ENCODE data around the gene HERC3. TPM values are rescaled to one million over a fixed set of nuclear protein-coding genes. Genes with fewer than 3 reads are reported as not detected.

Gene HERC3
- total RNA-seq, 4 donors from 2014 or later, result 45.0 to 60.7 (median 51.9) TPM

DNA sequence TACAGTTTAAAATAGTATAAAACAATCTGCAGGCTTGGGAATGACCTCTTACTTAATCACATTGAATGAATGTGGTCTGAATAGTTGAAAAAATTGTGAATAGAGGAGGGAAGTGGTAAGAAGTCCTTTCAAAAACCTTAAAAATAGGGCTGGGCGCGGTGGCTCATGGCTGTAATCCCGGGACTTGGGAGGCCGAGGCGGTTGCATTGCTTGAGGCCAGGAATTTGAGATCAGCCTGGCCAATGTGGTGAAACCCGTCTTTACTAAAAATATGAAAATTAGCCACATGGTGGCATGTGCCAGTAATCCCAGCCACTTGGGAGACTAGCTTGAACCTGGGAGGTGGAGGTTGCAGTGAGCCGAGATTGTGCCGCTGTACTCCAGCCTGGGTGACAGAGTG, 36.5 kb downstream of the HERC3 start:
- 96 to 98% methylated on average over 8 of the region's 8 CpGs for WGBS, 2 donors (ENCODE audit: low coverage in 1 of 2)
- no peak overlapping the region for H3K4me3 ChIP-seq
- H3K27me3 ChIP-seq, result no peaks in the 10 kb centered on the region
- H3K9me3 ChIP-seq, result peaks cover 0 to 5% (median 0%) of the 10 kb centered on the region in 3 donors
- no peak for ATAC-seq
- TF ChIP-seq EP300 (IDR thresholded peaks at IDR 0.05), result no peak
- TF ChIP-seq, protein P1, sequence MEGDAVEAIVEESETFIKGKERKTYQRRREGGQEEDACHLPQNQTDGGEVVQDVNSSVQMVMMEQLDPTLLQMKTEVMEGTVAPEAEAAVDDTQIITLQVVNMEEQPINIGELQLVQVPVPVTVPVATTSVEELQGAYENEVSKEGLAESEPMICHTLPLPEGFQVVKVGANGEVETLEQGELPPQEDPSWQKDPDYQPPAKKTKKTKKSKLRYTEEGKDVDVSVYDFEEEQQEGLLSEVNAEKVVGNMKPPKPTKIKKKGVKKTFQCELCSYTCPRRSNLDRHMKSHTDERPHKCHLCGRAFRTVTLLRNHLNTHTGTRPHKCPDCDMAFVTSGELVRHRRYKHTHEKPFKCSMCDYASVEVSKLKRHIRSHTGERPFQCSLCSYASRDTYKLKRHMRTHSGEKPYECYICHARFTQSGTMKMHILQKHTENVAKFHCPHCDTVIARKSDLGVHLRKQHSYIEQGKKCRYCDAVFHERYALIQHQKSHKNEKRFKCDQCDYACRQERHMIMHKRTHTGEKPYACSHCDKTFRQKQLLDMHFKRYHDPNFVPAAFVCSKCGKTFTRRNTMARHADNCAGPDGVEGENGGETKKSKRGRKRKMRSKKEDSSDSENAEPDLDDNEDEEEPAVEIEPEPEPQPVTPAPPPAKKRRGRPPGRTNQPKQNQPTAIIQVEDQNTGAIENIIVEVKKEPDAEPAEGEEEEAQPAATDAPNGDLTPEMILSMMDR (IDR thresholded peaks at IDR 0.05), result no peak
- TF ChIP-seq POLR2AphosphoS5 (IDR thresholded peaks at IDR 0.05), result no peak
- no peak for TF ChIP-seq POLR2A (IDR thresholded peaks at IDR 0.05)
- peaks cover 0 to 19% (median 0%) of the 10 kb centered on the region in 3 donors for H3K4me1 ChIP-seq
- no peak overlapping the region for H3K27ac ChIP-seq
- peaks cover 0 to 4% of the 10 kb centered on the region in 2 donors for H3K36me3 ChIP-seq

GRCh38 chr4:88629826-88630225, 37.5 kb downstream of the HERC3 start:
- H3K36me3 ChIP-seq, result no peaks in the 10 kb centered on the region
- TF ChIP-seq, protein P1 (IDR thresholded peaks at IDR 0.05), result no peak
- TF ChIP-seq POLR2AphosphoS5 (IDR thresholded peaks at IDR 0.05), result no peak
- no peak for TF ChIP-seq EP300 (IDR thresholded peaks at IDR 0.05)
- no peak for TF ChIP-seq POLR2A (IDR thresholded peaks at IDR 0.05)
- H3K27ac ChIP-seq, result no peak overlapping the region
- peaks cover 0 to 19% (median 0%) of the 10 kb centered on the region in 3 donors for H3K4me1 ChIP-seq
- no peak for ATAC-seq
- H3K4me3 ChIP-seq, result no peak overlapping the region
- no peaks in the 10 kb centered on the region for H3K9me3 ChIP-seq
- H3K27me3 ChIP-seq, result no peaks in the 10 kb centered on the region

DNA sequence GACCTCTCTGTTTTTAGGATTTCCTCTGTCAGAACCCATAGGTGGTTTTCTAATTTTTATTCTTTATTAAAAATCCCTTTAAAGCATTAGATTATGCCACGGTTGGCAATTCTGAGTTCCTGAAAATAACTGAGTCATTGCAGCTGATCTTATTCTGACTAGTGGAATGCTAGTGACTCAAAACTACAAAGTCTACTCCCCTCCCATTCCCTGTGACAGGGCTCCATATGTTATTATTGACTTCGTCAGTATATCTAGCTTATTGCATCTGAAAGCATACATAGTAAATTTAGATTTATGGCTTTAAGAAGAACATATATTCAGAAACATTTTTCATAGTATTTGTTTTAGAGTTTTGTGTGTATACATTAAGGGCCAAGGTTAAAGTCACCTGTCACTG, 38.5 kb downstream of the HERC3 start:
- ATAC-seq, result no peak
- no peaks in the 10 kb centered on the region for H3K9me3 ChIP-seq
- no peak overlapping the region for H3K27ac ChIP-seq
- no peak overlapping the region for H3K4me3 ChIP-seq
- H3K4me1 ChIP-seq, result peaks cover 0 to 19% (median 0%) of the 10 kb centered on the region in 3 donors
- no peaks in the 10 kb centered on the region for H3K36me3 ChIP-seq
- whole genome bisulfite sequencing, 2 donors (ENCODE audit: low coverage in 1 of 2), result 40 to 43% methylated on average over 2 of the region's 2 CpGs
- TF ChIP-seq POLR2A (IDR thresholded peaks at IDR 0.05) (no peak), EP300 (IDR thresholded peaks at IDR 0.05) (no peak), POLR2AphosphoS5 (IDR thresholded peaks at IDR 0.05) (no peak)
- TF ChIP-seq, protein P1 (IDR thresholded peaks at IDR 0.05), result no peak
- no peaks in the 10 kb centered on the region for H3K27me3 ChIP-seq

GRCh38 chr4:88643932-88644331, 51.7 kb downstream of the HERC3 start:
- peaks cover 0 to 9% (median 0%) of the 10 kb centered on the region in 3 donors for H3K9me3 ChIP-seq
- no peak overlapping the region for H3K4me3 ChIP-seq
- TF ChIP-seq EP300 (IDR thresholded peaks at IDR 0.05), result no peak
- TF ChIP-seq, protein P1 (IDR thresholded peaks at IDR 0.05), result no peak
- TF ChIP-seq POLR2A (IDR thresholded peaks at IDR 0.05), result no peak
- TF ChIP-seq POLR2AphosphoS5 (IDR thresholded peaks at IDR 0.05), result no peak
- H3K36me3 ChIP-seq, result no peaks in the 10 kb centered on the region
- H3K4me1 ChIP-seq, result peaks cover 0 to 12% (median 0%) of the 10 kb centered on the region in 3 donors
- 90 to 95% methylated on average over 2 of the region's 2 CpGs for WGBS, 2 donors (ENCODE audit: low coverage in 1 of 2)
- no peak overlapping the region for H3K27ac ChIP-seq
- no peak for ATAC-seq
- H3K27me3 ChIP-seq, result no peaks in the 10 kb centered on the region

DNA sequence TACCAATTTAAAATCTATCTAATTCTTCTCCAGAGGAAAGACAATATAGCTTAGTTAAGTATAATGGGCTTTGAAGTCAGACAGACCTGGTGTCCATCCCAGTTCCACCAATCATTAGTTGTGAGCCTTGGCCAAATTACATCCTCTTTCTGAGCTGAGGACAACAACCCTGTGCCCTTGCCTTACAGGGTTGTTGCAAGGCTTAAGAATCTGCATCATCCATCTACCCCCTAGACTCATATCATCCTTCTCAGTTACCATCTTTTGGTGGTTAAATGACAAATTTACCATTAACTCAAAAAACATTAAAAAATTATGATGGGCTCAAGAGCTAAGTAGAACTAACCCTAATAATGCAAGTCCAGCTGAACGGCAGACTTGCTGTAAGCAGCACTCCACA, 53.7 kb downstream of the HERC3 start:
- H3K9me3 ChIP-seq, result peaks cover 0 to 9% (median 0%) of the 10 kb centered on the region in 3 donors
- no peak for TF ChIP-seq EP300 (IDR thresholded peaks at IDR 0.05)
- TF ChIP-seq POLR2AphosphoS5 (IDR thresholded peaks at IDR 0.05), result no peak
- TF ChIP-seq POLR2A (IDR thresholded peaks at IDR 0.05), result no peak
- TF ChIP-seq, protein P1 (IDR thresholded peaks at IDR 0.05), result no peak
- no peak overlapping the region for H3K27ac ChIP-seq
- 100% methylated on average over 1 of the region's 1 CpG for WGBS, 2 donors (ENCODE audit: low coverage in 1 of 2)
- H3K27me3 ChIP-seq, result no peaks in the 10 kb centered on the region
- H3K4me3 ChIP-seq, result no peak overlapping the region
- ATAC-seq, result no peak
- H3K36me3 ChIP-seq, result no peaks in the 10 kb centered on the region
- H3K4me1 ChIP-seq, result peaks cover 0 to 32% (median 3%) of the 10 kb centered on the region in 3 donors

Measured in gastroesophageal sphincter (tissue), 4 donors.